Right ventricle myocardium inferior (tissue), 1 donor: Measurements from ENCODE around the gene CDC14A. TPM values are rescaled to one million over a fixed set of nuclear protein-coding genes. Genes with fewer than 3 reads are reported as not detected.

ENCODE experiments used
- ATAC-seq: fragments of 200-7000 bp; cut with Tn5 transposase; one replicate; pipeline ENCODE4 v1.9.1; 2020; ENCODE audit warnings: mild to moderate bottlenecking, moderate library complexity
- DNase-seq: peaks from one replicate; pipeline ENCODE4 v3.0.0; 2021; ENCODE audit errors: missing footprints
- intact Hi-C: fragments of 100-400 bp; cut with DNase I; formaldehyde crosslinking; loops from one replicate; pipeline ENCODE4 v1.11.0; 2022
- total RNA-seq: library from RNA; stranded (reverse); fragmentation: NEBNext Ultra II Directional; extraction: Animal tissue kit (Norgen Biotek cat#: 25700); gene quantifications from one replicate; pipeline ENCODE4 v1.2.1, GENCODE V29; 2021
- donor health status: DM: no; HTN: yes; CAD: no; lungs with severe emphysema.

Gene CDC14A
- total RNA-seq, 1 donor from 2014 or later = 2.7 TPM

DNA sequence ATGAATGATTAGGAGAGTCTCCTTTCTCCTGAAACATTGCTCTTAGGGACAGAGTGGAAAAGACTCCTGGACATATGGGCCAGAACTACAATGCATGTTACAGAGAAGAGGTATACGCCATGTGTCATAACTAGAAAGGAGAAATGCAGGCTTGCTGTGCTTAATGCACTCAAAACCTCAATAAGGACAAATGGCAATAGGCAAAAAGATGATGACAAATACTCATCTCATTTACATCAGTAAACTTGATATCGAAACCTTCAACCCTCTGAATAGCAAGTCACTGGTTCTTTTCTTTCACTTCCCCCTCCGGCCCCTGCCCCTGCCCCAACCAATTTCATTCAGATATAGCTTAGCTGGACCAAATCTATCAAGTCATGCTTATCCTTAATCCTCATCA is 183.7 kb downstream of the CDC14A start:
- intact Hi-C loops = loop anchor here (5.0 kb wide), 2 partner anchors 41 to 74 kb away; no protein-coding TSS in a partner anchor

GRCh38 chr1:100538913-100539835 is 186.9 kb downstream of the CDC14A start:
- intact Hi-C loops = loop anchor here (5.0 kb wide), 2 partner anchors 38 to 77 kb away; no protein-coding TSS in a partner anchor
- DNase-seq (peak; percentile 81), ATAC-seq (peak; percentile 57)

More for the DNA sequence above, 183.7 kb downstream of the CDC14A start:
- ATAC-seq (no peak), DNase-seq (no peak)

- intact Hi-C loops = loop anchor here (5.0 kb wide), 2 partner anchors 37 to 78 kb away; no protein-coding TSS in a partner anchor
- DNase-seq (peak; percentile 73), ATAC-seq (peak; percentile 75)
Observed at GRCh38 chr1:100539836-100540536, 187.7 kb downstream of the CDC14A start.

DNA sequence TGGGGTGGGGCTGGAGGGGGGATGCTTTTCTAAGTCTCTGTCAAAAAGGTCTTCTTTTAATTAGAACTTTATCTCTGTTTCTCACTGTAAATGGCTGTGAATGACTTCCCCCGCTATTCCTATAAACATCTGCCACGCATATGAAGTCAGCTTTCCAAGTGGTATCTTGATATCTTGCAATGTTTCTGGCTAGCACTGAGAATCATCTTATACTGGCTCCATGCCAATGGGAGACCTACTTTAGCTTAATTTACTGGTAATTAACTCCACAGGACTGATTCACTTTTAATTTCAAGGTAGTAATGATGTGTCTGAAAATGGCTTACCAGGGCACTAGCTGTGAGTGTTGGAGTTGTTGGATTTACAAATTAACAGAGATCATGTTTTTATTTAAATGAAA is 190.0 kb downstream of the CDC14A start:
- DNase-seq = no peak
- intact Hi-C loops = no loop called here
- ATAC-seq = no peak

- ATAC-seq (no peak), DNase-seq (no peak)
- intact Hi-C loops = no loop called here
Observed at GRCh38 chr1:100543640-100544039, 191.3 kb downstream of the CDC14A start.

DNA sequence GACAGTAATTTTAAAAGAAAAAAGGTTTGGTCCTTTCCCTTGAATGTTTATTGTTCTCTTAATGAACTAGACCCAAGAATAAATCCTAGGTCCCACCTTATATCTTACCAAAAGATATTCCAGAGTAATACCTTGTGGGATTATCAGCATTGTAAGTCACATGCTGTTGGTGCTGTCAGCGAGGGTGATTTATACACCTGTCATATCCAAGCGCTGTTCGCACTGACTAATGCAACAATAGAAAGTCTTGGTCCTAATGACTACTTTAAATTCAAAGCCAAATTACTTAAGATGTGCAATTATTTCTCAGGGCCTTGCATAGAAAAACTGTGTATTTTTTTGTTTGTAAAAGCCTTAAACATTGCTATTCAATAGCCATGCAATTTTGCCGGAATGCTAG is 192.5 kb downstream of the CDC14A start:
- no peak for DNase-seq
- intact Hi-C loops = no loop called here
- ATAC-seq = no peak

GRCh38 chr1:100545855-100546254 is 193.5 kb downstream of the CDC14A start:
- ATAC-seq (no peak), DNase-seq (no peak)
- intact Hi-C loops = no loop called here

DNA sequence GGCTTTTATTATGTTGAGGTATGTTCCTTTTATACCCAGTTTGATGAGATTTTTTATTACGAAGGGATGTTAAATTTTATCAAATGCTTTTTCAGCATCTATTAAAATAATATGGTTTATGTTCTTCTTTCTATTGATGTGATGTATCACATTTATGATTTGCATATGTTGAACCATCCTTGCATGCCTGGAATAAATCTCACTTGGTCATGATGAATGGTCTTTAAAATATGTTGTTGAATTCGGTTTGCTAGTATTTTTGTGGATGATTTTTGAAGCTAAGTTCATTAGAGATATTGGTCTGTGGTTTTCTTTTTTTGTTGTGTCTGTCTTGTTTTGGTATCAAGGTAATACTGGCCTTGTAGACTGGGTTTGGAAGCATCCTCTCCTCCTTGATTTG is 199.7 kb downstream of the CDC14A start:
- ATAC-seq (no peak), DNase-seq (no peak)
- intact Hi-C loops = no loop called here

DNA sequence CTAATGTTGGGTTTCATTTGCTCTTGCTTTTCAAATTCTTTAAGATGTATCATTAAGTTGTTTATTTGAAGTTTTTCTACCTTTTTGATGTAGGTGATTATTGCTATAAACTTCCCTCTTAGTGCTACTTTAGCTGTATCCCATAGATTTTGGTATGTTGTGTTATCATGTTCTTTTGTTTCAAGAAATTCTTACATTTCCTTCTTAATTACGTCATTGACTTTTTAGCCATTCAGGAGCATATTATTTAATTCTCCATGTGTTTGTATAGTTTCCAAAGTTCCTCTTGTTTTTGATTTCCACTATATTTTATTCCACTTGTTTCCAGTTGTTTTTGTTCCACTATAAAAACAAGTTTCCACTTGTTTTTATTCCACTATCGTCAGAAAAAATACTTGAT is 200.6 kb downstream of the CDC14A start:
- DNase-seq (no peak), ATAC-seq (no peak)
- intact Hi-C loops = no loop called here

DNA sequence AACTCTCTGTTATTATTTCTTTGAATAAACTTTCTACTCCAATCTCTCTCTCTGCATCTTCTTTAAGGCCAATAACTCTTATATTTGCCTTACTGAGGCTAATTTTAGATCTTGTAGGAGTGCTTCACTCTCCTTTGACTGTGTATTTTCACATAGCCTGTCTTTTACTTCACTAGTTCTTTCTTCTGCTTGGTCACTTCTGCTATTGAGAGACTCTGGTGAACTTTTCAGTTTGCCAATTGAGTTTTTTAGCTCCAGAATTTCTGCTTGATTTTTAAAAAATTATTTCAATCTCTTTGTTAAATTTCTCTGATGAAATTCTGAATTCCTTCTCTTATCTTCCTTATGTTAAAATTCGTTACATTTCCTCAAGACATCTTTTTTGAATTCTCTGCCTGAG is 203.9 kb downstream of the CDC14A start:
- no peak for DNase-seq
- ATAC-seq = no peak
- intact Hi-C loops = no loop called here

DNA sequence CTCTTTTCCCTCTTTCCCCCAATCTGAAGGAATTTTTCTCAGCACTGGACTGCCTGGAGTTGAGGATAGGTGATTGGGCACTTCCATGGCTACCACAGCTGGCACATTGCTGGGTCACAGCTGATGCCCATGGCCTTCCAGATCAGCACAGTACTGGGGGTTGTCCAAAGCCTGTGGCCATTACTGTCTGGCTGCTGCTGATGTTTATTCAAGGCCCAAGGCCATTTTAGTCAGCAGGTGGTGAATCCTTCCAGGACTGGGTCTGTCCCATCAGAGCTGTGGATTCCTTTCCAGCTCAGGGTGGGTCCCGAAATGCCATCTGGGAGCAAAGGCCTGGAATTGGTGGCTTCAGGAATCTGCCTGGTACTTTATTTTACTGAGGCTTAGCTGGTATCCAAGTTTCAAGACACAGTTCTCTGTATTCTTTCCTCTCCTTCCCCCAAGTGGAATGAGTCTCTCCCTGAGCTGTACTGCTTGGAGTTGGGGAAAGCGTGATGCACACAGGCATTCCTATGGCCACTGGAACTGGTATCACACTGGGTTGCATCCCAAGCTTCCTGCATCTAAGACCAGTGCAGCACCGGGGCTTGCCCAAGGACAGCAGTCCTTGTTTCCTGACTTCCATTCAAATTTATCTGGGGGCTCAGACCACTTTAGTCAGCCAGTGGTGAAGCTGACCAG is 204.8 kb downstream of the CDC14A start:
- ATAC-seq = no peak
- intact Hi-C loops = no loop called here
- DNase-seq = no peak

DNA sequence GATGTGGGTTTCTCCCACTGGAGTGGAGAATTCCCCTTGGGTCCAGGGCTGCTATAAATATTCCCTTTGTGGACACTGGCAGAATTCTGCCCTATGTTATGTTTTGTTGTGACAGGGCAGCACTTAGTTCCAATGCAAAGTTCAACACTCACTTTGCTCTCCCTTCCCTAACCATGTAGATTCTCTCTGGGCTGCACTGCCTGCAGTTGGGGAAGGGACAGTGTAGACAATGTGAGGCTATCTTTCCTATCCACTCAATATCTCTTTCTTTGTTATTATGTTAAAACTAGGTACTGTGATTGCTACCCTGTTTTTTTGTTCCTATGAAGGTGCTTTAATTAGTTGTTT is 205.3 kb downstream of the CDC14A start:
- DNase-seq (no peak), ATAC-seq (no peak)
- intact Hi-C loops = no loop called here

- no peak for DNase-seq
- intact Hi-C loops = no loop called here
- no peak for ATAC-seq
Observed at GRCh38 chr1:100565533-100565932, 213.2 kb downstream of the CDC14A start.

DNA sequence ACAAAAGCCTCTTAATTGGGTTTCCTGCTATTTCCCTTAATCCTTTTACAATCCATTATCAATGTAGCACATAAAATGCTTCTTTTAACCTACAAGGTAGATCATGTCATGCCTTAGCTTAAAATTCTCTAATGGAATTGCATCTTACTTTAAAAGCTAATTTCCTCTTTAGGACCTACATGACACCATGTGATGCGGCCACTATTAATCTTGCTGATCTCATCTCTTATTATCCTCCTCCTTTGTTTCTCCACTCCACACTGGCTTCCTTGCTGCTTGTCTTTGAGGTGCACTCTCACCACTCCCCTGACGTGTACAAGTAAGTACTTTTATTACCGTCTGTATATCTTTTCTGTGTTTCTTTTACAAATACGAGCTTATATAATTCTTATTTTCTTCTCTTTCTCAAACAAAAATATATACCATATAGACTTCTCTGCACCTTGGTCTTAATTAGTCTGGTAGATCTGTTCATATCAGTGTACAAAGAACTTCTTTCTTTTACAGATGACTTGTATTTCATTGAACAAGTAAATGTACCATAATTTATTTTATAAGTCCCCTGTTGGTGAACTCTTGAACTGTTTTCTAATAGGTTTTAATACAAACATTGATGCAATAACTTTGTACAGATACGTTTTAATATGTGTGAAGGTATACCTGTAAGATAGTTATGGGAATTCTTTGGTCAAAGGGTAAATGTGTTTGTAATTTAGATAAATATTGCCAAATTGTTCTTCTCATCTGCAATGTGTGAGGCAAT is 213.8 kb downstream of the CDC14A start:
- ATAC-seq (no peak), DNase-seq (no peak)
- intact Hi-C loops = no loop called here

DNA sequence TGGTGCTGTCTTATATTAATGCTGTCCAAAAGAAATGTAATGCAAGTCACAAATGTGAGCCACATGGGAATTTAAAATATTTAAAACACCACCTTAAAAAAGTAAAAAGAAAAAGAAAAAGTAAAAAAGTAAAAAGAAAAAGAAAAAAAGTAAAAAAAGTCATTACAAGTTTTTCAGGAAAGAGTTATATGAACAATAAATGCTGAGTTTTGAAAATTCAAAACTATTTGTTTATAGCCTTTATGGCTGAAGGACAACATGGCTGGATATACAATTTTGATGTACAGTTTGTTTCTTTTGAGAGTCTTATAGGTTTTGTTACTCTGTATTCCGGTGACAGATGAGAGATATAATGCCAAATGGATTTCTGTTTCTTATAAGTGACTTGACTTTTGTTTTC is 214.8 kb downstream of the CDC14A start:
- DNase-seq (no peak), ATAC-seq (no peak)
- intact Hi-C loops = no loop called here
